Inflammatory macrophage (primary cell): ENCODE measurements around the gene TMEM183A.
"Not testable (repeated sequence)": the region's sequence is repeated elsewhere in the genome, so short reads cannot be mapped to it uniquely, and the experiment has no call there.

Source experiments
- DNase-seq, 2 donors: peaks; one replicate each; pipeline ENCODE4 v3.0.0-alpha.2; 2020 to 2022

The TMEM183A gene

GRCh38 chr1:202987255-202987654, 19.9 kb upstream of the TMEM183A start:
- no peak for DNase-seq

GRCh38 chr1:202987922-202988583, 19.1 kb upstream of the TMEM183A start:
- peak in 1 of 2 donors; percentile 29 for DNase-seq

GRCh38 chr1:202989879-202990278, 17.3 kb upstream of the TMEM183A start:
- peak in 1 of 2 donors; percentile 33 for DNase-seq

DNA sequence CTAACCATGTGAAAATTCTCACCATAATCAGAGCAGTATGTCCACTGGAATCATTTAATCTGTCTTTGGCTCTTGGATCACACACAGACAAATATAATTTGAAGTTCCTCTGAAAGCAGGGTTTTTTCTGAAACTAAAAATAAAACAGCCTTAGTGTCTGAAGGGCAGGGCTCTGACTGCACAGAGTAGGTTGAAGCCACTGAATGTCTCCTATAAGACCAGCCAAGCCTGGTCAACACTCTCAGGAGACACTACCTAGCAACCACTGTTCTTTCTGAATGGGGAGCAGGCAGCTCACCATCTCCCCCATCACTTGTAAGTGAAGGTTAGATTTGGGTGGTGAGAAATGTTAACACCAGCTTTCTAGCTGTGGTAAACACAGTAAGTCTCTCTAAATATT, 16.1 kb upstream of the TMEM183A start:
- DNase-seq, result no peak

- DNase-seq, result no peak
Observed at GRCh38 chr1:202994756-202995155, 12.4 kb upstream of the TMEM183A start.

GRCh38 chr1:202998836-202999750, 8.1 kb upstream of the TMEM183A start:
- peak; percentile 82 to 83 for DNase-seq

DNA sequence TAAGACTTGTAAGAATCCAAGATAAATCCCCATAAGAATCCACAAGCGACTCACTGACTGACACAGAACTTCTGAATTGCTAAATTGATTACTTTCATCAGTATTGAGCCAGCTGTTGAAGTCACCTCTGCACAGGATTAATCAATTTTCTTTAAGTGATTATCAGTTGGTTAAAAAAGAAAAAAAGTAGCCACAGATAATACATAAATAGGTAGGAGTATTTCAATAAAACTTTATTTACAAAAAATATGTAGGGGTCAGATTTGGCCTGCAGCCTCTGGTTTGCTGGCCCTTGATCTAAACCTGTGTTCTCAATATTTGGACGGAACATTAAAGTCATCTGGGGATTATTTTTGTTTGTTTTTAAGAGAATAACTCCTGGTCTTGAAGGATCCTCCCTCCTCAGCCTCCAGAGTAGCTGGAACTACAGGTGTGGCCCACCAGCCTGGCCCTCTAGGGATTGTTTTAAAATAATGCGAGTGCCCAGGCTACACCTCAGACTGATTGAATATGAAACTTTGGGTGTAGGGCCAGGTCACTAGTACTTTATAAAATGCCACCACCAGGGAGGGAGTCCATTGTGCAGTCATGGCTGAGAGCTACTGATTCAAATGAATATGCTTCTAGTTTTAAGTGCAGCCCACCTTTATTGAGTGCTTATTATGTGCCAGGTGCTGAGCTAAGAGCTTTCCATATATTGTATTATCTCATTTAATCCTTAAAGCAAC, 6.8 kb upstream of the TMEM183A start:
- no peak for DNase-seq

DNA sequence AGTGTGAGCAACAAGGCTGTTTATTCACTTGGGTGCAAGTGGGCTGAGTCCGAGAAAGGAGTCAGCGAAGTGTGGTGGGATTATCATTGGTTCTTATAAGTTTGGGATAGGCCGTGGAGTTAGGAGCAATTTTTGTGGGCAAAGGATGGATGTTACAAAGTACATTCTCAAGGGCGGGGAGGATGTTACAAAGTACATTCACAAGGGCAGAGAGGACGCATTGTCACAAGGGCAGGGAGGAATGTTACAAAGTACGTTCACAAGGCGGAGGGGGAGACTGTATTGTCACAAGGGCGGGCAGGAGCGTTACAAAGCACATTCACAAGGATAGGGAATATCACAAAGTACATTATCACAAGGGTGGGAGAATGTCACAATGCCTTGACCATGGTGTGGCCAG, 5.2 kb upstream of the TMEM183A start:
- no peak for DNase-seq

DNA sequence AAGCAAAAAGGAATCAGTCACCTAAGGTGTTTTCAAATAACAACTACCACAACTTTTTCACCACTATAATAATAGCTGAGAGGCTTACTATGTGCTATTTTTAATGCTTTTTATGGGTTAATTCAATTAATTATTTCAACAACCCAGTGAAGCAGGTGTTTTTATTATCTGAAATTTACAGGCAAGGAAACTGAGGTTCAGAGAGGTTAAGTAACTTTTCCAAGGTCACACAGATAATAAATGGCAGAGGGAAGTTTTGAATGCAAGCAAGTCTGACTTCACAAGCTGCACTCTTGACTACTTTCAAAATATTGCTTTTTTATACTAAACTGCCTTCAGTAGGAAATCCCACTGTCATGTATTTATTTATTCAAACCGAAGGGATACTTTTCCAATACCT, 4.2 kb upstream of the TMEM183A start:
- DNase-seq, result no peak

- DNase-seq, result peak; percentile 69 to 73
Observed at GRCh38 chr1:203005395-203006142, 1.6 kb upstream of the TMEM183A start.

DNA sequence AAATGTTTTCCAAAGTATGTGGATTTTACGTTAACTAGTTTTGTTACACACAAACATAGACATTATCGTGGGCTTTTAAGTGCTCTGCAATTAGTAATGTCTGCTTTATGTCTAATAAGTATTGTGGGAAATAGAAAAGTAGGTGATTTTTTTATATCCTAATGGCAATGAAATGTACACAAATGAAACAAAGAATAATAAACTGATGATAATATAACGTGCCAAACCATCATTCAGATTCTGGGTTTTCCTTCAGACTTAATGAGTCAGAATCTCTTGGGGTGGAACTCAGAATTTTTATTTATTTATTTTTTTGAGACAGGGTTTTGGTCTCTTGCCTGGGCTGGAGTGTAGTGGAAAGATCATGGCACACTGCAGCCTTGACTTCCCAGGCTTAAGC, 2.0 kb downstream of the TMEM183A start:
- no peak for DNase-seq

DNA sequence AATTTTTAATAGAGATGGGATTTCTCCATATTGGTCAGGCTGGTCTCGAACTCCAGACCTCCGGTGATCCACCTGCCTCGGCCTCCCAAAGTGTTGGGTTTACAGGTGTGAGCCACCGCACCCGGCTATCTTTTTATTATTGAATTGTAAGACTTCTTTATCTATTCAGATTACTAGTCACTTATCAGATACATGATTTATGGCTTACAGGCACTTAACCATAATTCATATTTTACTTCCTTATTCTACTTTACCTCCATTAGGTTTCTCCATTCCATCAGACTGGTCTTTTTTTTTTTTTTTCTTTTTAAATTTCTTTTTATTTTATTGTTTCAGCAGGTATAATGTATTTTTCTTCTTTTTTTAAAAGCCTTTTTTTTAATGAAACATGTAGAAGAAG, 4.4 kb downstream of the TMEM183A start:
- no peak for DNase-seq

- no peak for DNase-seq
Observed at GRCh38 chr1:203017061-203017460, 9.9 kb downstream of the TMEM183A start.

DNA sequence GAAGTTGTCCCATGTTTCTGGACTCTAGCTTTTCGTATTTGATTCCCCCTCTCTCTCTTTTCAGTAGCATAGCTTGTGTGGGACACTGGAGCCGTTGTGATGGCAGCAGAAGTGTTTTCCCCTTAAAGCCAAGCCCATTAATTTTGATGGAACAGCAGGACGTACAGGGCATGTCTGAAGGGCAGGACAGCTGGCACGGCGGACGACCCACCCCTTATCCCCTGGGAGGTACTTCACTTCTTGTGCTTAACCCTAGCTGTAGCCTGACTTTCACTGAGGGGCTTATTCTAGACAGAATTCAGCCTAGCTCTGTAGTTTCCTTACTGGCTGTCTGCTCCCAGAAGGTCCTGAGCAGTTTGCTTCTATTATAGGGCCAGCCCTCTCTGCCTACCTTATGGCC, 10.5 kb downstream of the TMEM183A start:
- no peak for DNase-seq

- not testable (repeated sequence) for DNase-seq
Observed at GRCh38 chr1:203022855-203023254, 15.7 kb downstream of the TMEM183A start.

GRCh38 chr1:203025686-203026030, 18.5 kb downstream of the TMEM183A start:
- no peak for DNase-seq

- peak; percentile 84 to 89 for DNase-seq
Observed at GRCh38 chr1:203026031-203026665, 19.0 kb downstream of the TMEM183A start, which contains the start of gene PPFIA4. PPFIA4 (plus strand) TSS chr1:203026491; CDS start chr1:203039009, 12,518 bp downstream.

- no peak for DNase-seq
Observed at GRCh38 chr1:203026666-203027663, 19.8 kb downstream of the TMEM183A start.

GRCh38 chr1:203028067-203028783, 21.1 kb downstream of the TMEM183A start:
- no peak for DNase-seq
